ENCODE results near the gene PTPRM.

Gene PTPRM

DNA sequence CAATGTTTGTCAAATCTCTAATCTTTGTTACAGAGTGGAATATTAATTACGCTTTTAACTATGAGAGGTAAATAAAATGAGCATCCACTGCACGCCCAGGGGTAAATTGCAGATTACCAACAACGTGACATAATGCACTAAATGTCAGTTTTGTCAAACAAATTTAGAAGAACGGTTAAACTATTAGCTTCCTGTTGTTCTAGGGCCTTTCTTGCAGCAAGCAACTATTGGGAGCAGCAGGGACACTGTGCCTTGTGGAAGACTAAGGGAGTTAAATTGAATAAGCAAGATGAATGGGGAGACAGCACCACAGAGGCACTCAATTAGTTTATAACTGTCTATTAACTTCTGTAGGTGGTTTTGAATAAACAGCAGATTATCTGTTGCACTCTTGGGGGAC, 651.1 kb downstream of the PTPRM start:
- Histone ChIP-seq H3K4me2 (ENCODE audit: low read length, poor library complexity, severe bottlenecking) (no peak overlapping the region), H3K79me1 (replicated peaks; ENCODE audit: low read length, poor library complexity, severe bottlenecking) (peaks cover 9% of the 10 kb centered on the region), H3K4me1 (ENCODE audit: control insufficient read depth, insufficient read depth, low read depth, low read length) (peaks cover 3% of the 10 kb centered on the region), H3K27me3 (ENCODE audit: control insufficient read depth in 1 of 2, insufficient read depth in 1 of 2, low read length in 2 of 2) (no peaks in the 10 kb centered on the region), H3K14ac (ENCODE audit: low read length in 2 of 2) (no peak overlapping the region), H3K4ac (ENCODE audit: low read depth in 1 of 2, low read length in 2 of 2) (no peak overlapping the region), H2AK5ac (ENCODE audit: low read length, severe bottlenecking) (no peak overlapping the region), H4K8ac (ENCODE audit: low read length) (no peak overlapping the region), H3K23ac (ENCODE audit: low read length in 2 of 2) (no peak overlapping the region), H2BK120ac (ENCODE audit: low read depth, low read length) (no peak overlapping the region), H2AFZ (ENCODE audit: low read depth, low read length) (no peak overlapping the region), H3K9ac (ENCODE audit: low read length) (no peak overlapping the region), H3K36me3 (ENCODE audit: control insufficient read depth in 1 of 2, insufficient read depth in 2 of 2, low read depth in 1 of 2, low read length in 2 of 2) (peaks cover 3 to 5% of the 10 kb centered on the region in 2 experiments), H2BK12ac (ENCODE audit: low read length in 2 of 2) (no peak overlapping the region), H3K27ac (ENCODE audit: low read length, poor library complexity, severe bottlenecking) (no peak overlapping the region), H4K91ac (ENCODE audit: low read length) (no peak overlapping the region), H3K4me3 (ENCODE audit: insufficient read depth in 1 of 2, low read depth in 1 of 2, low read length in 2 of 2) (no peak overlapping the region), H2BK5ac (ENCODE audit: low read depth, low read length, poor library complexity, severe bottlenecking) (no peak overlapping the region), H3K9me3 (ENCODE audit: control insufficient read depth, low read length) (no peaks in the 10 kb centered on the region), H2BK15ac (ENCODE audit: low read depth, poor library complexity, severe bottlenecking) (no peak overlapping the region), H3K18ac (ENCODE audit: low read depth in 1 of 2, low read length in 2 of 2) (no peak overlapping the region)
- no peak for DNase-seq
- WGBS, result 72% methylated on average over 4 of the region's 4 CpGs

DNA sequence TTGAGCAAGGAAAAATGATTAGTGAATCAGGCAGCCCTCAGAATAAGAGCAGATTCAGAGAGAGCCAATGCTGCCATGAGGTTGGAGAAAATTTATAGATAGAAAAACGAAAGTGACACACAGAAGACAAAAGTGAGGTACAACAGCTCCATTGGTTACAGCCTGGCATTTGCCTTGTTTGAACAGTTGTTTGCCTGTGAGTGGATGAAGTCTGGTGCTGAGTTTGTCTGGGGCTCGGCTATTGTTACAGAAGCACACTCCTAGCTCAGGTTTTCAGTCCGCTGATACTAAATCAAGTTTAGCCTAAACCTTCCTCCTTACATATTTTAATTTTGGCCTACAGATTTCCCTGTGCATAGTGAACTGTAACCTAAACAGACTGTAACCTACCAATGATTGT, 654.3 kb downstream of the PTPRM start:
- Histone ChIP-seq H2BK15ac (ENCODE audit: low read depth, poor library complexity, severe bottlenecking) (no peak overlapping the region), H2AFZ (ENCODE audit: low read depth, low read length) (no peak overlapping the region), H3K4me3 (ENCODE audit: insufficient read depth in 1 of 2, low read depth in 1 of 2, low read length in 2 of 2) (no peak overlapping the region), H3K9me3 (ENCODE audit: control insufficient read depth, low read length) (peaks cover 4% of the 10 kb centered on the region), H3K14ac (ENCODE audit: low read length in 2 of 2) (no peak overlapping the region), H4K8ac (ENCODE audit: low read length) (no peak overlapping the region), H2BK5ac (ENCODE audit: low read depth, low read length, poor library complexity, severe bottlenecking) (no peak overlapping the region), H3K27ac (ENCODE audit: low read length, poor library complexity, severe bottlenecking) (no peak overlapping the region), H3K4ac (ENCODE audit: low read depth in 1 of 2, low read length in 2 of 2) (no peak overlapping the region), H3K18ac (ENCODE audit: low read depth in 1 of 2, low read length in 2 of 2) (no peak overlapping the region), H3K9ac (ENCODE audit: low read length) (no peak overlapping the region), H3K27me3 (ENCODE audit: control insufficient read depth in 1 of 2, insufficient read depth in 1 of 2, low read length in 2 of 2) (no peaks in the 10 kb centered on the region), H3K4me1 (ENCODE audit: control insufficient read depth, insufficient read depth, low read depth, low read length) (peaks cover 3% of the 10 kb centered on the region), H3K4me2 (ENCODE audit: low read length, poor library complexity, severe bottlenecking) (no peak overlapping the region), H4K91ac (ENCODE audit: low read length) (no peak overlapping the region), H3K79me1 (replicated peaks; ENCODE audit: low read length, poor library complexity, severe bottlenecking) (peaks cover 11% of the 10 kb centered on the region), H2BK120ac (ENCODE audit: low read depth, low read length) (no peak overlapping the region), H2BK12ac (ENCODE audit: low read length in 2 of 2) (no peak overlapping the region), H2AK5ac (ENCODE audit: low read length, severe bottlenecking) (no peak overlapping the region), H3K23ac (ENCODE audit: low read length in 2 of 2) (no peak overlapping the region), H3K36me3 (ENCODE audit: control insufficient read depth in 1 of 2, insufficient read depth in 2 of 2, low read depth in 1 of 2, low read length in 2 of 2) (peaks cover 3 to 8% of the 10 kb centered on the region in 2 experiments)
- no peak for DNase-seq
- 83% methylated on average over 2 of the region's 3 CpGs for WGBS

DNA sequence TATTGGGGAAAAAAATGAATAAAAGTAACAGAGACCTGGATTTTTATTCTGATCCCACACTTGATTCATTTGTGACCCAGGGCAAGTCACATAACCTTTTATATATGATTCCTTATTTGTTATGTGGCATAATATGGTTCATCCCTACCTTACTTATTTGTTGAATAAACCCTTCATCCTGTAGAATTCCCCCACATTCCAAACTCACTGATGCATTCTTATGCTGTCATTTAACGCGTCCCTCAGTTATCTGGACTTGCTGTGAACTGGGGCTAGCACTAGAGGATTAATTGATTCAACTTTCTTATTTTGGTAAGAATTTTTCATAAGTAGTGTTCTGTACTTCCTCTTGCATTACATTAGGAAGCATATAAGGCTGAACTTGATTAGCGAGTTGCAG, 657.5 kb downstream of the PTPRM start:
- Histone ChIP-seq H2BK5ac (ENCODE audit: low read depth, low read length, poor library complexity, severe bottlenecking) (no peak overlapping the region), H2AK5ac (ENCODE audit: low read length, severe bottlenecking) (no peak overlapping the region), H2BK120ac (ENCODE audit: low read depth, low read length) (no peak overlapping the region), H3K9me3 (ENCODE audit: control insufficient read depth, low read length) (peaks cover 4% of the 10 kb centered on the region), H4K8ac (ENCODE audit: low read length) (no peak overlapping the region), H3K9ac (ENCODE audit: low read length) (no peak overlapping the region), H3K4me1 (ENCODE audit: control insufficient read depth, insufficient read depth, low read depth, low read length) (peaks cover 1% of the 10 kb centered on the region), H2AFZ (ENCODE audit: low read depth, low read length) (no peak overlapping the region), H2BK12ac (ENCODE audit: low read length in 2 of 2) (no peak overlapping the region), H3K36me3 (ENCODE audit: control insufficient read depth in 1 of 2, insufficient read depth in 2 of 2, low read depth in 1 of 2, low read length in 2 of 2) (peaks cover 3 to 8% of the 10 kb centered on the region in 2 experiments), H3K14ac (ENCODE audit: low read length in 2 of 2) (no peak overlapping the region), H3K23ac (ENCODE audit: low read length in 2 of 2) (no peak overlapping the region), H3K27ac (ENCODE audit: low read length, poor library complexity, severe bottlenecking) (no peak overlapping the region), H3K79me1 (replicated peaks; ENCODE audit: low read length, poor library complexity, severe bottlenecking) (peaks cover 11% of the 10 kb centered on the region), H3K27me3 (ENCODE audit: control insufficient read depth in 1 of 2, insufficient read depth in 1 of 2, low read length in 2 of 2) (no peaks in the 10 kb centered on the region), H2BK15ac (ENCODE audit: low read depth, poor library complexity, severe bottlenecking) (no peak overlapping the region), H3K4ac (ENCODE audit: low read depth in 1 of 2, low read length in 2 of 2) (no peak overlapping the region), H3K4me3 (ENCODE audit: insufficient read depth in 1 of 2, low read depth in 1 of 2, low read length in 2 of 2) (no peak overlapping the region), H3K18ac (ENCODE audit: low read depth in 1 of 2, low read length in 2 of 2) (no peak overlapping the region), H4K91ac (ENCODE audit: low read length) (no peak overlapping the region), H3K4me2 (ENCODE audit: low read length, poor library complexity, severe bottlenecking) (no peak overlapping the region)
- 80% methylated on average over 2 of the region's 3 CpGs for WGBS
- no peak for DNase-seq

DNA sequence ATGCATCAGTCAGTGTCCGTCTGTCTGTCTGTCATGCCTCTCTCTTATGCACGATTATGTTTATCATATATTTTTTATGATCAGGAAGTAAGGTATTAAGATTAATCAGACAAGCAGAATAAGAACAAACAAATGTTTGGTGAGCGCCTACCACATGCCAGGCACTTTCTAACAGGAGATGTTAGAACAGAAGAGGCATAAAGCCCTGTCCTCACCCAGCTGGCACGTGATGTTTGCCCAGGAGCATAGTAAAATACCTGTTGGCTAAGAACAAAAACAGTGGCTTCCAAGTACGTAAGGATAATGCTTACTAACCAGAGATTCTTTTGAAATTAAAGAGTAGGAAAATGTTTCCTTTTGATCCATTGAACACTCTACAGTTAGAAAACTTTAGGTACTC, 661.9 kb downstream of the PTPRM start:
- H3K9me3 ChIP-seq (ENCODE audit: control insufficient read depth, low read length), result peaks cover 4% of the 10 kb centered on the region
- H2BK15ac ChIP-seq (ENCODE audit: low read depth, poor library complexity, severe bottlenecking), result no peak overlapping the region
- H3K9ac ChIP-seq (ENCODE audit: low read length), result no peak overlapping the region
- no peak overlapping the region for H2BK12ac ChIP-seq (ENCODE audit: low read length in 2 of 2)
- no peak for DNase-seq
- H4K91ac ChIP-seq (ENCODE audit: low read length), result no peak overlapping the region
- no peak overlapping the region for H3K23ac ChIP-seq (ENCODE audit: low read length in 2 of 2)
- no peak overlapping the region for H2AFZ ChIP-seq (ENCODE audit: low read depth, low read length)
- no peak overlapping the region for H4K8ac ChIP-seq (ENCODE audit: low read length)
- no peak overlapping the region for H3K4ac ChIP-seq (ENCODE audit: low read depth in 1 of 2, low read length in 2 of 2)
- no peak overlapping the region for H2BK5ac ChIP-seq (ENCODE audit: low read depth, low read length, poor library complexity, severe bottlenecking)
- no peak overlapping the region for H3K4me3 ChIP-seq (ENCODE audit: insufficient read depth in 1 of 2, low read depth in 1 of 2, low read length in 2 of 2)
- peaks cover 4 to 7% of the 10 kb centered on the region in 2 experiments for H3K36me3 ChIP-seq (ENCODE audit: control insufficient read depth in 1 of 2, insufficient read depth in 2 of 2, low read depth in 1 of 2, low read length in 2 of 2)
- H2AK5ac ChIP-seq (ENCODE audit: low read length, severe bottlenecking), result no peak overlapping the region
- no peaks in the 10 kb centered on the region for H3K4me1 ChIP-seq (ENCODE audit: control insufficient read depth, insufficient read depth, low read depth, low read length)
- WGBS, result 95% methylated on average over 2 of the region's 5 CpGs
- no peak overlapping the region for H3K27ac ChIP-seq (ENCODE audit: low read length, poor library complexity, severe bottlenecking)
- no peak overlapping the region for H2BK120ac ChIP-seq (ENCODE audit: low read depth, low read length)
- peaks cover 6% of the 10 kb centered on the region for H3K79me1 ChIP-seq (replicated peaks; ENCODE audit: low read length, poor library complexity, severe bottlenecking)
- H3K18ac ChIP-seq (ENCODE audit: low read depth in 1 of 2, low read length in 2 of 2), result no peak overlapping the region
- no peak overlapping the region for H3K4me2 ChIP-seq (ENCODE audit: low read length, poor library complexity, severe bottlenecking)
- no peaks in the 10 kb centered on the region for H3K27me3 ChIP-seq (ENCODE audit: control insufficient read depth in 1 of 2, insufficient read depth in 1 of 2, low read length in 2 of 2)
- no peak overlapping the region for H3K14ac ChIP-seq (ENCODE audit: low read length in 2 of 2)

All from mesenchymal stem cell (in vitro differentiated cells and primary cell).